ENCODE data around the gene SERP2. TPM values are rescaled to one million over a fixed set of nuclear protein-coding genes. Genes with fewer than 3 reads are reported as not detected.

Gene SERP2
- total and polyA plus RNA-seq, 10 of the 15 experiments (the other 5 are each of a cell fraction or from before 2014, with no cell fraction given): not detected

DNA sequence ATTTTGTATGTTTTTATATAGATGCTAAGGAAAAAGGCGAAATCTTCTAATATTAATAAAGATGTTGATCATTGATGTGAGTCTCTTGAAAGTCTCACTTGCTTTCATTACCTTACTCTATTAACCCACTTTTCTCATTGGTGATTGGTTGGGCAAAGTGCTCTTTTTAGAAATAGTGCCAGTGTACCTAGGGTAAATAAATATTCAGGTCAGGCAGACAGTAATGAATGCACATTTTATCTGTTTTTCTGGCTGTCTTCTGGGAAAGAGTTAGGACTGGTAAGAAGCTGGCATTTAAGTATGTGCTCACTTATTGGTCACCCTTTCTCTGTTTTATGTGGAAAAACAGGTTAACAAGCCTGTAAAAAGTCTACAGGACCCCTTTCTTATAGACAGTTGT lies 11.2 kb downstream of the SERP2 start (continued):
- TF ChIP-seq ZNF622 (IDR thresholded peaks at IDR 0.05) (no peak), GATAD2B (conservative IDR thresholded peaks at IDR 0.05; ENCODE audit: low read depth) (no peak), MTA3 (IDR thresholded peaks at IDR 0.05; ENCODE audit: borderline replicate concordance, low read length) (no peak), CREM (IDR thresholded peaks at IDR 0.05; ENCODE audit: low read depth) (no peak), SIX5 (IDR thresholded peaks at IDR 0.05; ENCODE audit: low read depth, low read length, severe bottlenecking) (no peak), NR2C2 (IDR thresholded peaks at IDR 0.05; ENCODE audit: borderline replicate concordance, control insufficient read depth, insufficient read length, low read depth) (no peak)
- TF ChIP-seq, protein P1, sequence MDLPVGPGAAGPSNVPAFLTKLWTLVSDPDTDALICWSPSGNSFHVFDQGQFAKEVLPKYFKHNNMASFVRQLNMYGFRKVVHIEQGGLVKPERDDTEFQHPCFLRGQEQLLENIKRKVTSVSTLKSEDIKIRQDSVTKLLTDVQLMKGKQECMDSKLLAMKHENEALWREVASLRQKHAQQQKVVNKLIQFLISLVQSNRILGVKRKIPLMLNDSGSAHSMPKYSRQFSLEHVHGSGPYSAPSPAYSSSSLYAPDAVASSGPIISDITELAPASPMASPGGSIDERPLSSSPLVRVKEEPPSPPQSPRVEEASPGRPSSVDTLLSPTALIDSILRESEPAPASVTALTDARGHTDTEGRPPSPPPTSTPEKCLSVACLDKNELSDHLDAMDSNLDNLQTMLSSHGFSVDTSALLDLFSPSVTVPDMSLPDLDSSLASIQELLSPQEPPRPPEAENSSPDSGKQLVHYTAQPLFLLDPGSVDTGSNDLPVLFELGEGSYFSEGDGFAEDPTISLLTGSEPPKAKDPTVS (IDR thresholded peaks at IDR 0.05; ENCODE audit: low read depth, low read length): no peak
- TF ChIP-seq, protein P2, sequence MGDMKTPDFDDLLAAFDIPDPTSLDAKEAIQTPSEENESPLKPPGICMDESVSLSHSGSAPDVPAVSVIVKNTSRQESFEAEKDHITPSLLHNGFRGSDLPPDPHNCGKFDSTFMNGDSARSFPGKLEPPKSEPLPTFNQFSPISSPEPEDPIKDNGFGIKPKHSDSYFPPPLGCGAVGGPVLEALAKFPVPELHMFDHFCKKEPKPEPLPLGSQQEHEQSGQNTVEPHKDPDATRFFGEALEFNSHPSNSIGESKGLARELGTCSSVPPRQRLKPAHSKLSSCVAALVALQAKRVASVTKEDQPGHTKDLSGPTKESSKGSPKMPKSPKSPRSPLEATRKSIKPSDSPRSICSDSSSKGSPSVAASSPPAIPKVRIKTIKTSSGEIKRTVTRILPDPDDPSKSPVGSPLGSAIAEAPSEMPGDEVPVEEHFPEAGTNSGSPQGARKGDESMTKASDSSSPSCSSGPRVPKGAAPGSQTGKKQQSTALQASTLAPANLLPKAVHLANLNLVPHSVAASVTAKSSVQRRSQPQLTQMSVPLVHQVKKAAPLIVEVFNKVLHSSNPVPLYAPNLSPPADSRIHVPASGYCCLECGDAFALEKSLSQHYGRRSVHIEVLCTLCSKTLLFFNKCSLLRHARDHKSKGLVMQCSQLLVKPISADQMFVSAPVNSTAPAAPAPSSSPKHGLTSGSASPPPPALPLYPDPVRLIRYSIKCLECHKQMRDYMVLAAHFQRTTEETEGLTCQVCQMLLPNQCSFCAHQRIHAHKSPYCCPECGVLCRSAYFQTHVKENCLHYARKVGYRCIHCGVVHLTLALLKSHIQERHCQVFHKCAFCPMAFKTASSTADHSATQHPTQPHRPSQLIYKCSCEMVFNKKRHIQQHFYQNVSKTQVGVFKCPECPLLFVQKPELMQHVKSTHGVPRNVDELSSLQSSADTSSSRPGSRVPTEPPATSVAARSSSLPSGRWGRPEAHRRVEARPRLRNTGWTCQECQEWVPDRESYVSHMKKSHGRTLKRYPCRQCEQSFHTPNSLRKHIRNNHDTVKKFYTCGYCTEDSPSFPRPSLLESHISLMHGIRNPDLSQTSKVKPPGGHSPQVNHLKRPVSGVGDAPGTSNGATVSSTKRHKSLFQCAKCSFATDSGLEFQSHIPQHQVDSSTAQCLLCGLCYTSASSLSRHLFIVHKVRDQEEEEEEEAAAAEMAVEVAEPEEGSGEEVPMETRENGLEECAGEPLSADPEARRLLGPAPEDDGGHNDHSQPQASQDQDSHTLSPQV (IDR thresholded peaks at IDR 0.05): no peak

DNA sequence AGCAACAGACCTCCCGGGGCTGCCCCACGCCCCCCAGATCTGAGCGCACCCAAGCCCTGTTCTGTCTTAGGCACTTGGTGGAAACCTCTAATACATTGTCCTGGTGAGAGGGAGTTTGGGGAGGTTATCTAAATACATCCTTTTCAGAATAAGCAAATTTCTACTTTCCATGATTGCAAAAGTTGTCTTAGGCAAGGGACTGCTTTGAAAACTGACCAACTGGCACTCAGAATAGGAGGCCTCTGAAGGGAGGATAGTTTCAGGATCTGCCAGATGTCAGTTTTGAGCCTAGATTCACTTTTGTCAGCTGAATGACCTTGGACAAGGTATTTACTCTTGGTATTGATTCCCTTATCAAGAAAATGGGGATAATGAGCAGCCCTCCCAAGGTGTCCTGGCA lies 11.8 kb downstream of the SERP2 start:
- CTCF ChIA-PET: no interaction called here
- no peak for DNase-seq (ENCODE audit: low read depth, low spot score)
- FAIRE-seq: no peak
- SMC1A ChIA-PET (ENCODE audit: uncharacterized antibody, unreplicated experiment): no interaction called here
- Histone ChIP-seq H3K4me2 (ENCODE audit: control insufficient read depth, insufficient read depth) (no peak overlapping the region), H3K4me1 (ENCODE audit: control insufficient read depth, insufficient read depth, low read length) (no peaks in the 10 kb centered on the region), H3K79me2 (ENCODE audit: control insufficient read depth, insufficient read depth, low read length) (no peaks in the 10 kb centered on the region), H3K27ac (ENCODE audit: control insufficient read depth, insufficient read depth) (no peak overlapping the region), H3K9me3 (replicated peaks; ENCODE audit: control insufficient read depth, insufficient read depth, low read length) (no peaks in the 10 kb centered on the region), H2AFZ (ENCODE audit: control insufficient read depth, low read depth, low read length) (no peak overlapping the region), H3K9ac (ENCODE audit: control insufficient read depth, insufficient read depth, low read length) (no peak overlapping the region), H3K4me3 (no peak overlapping the region), H3K36me3 (ENCODE audit: control insufficient read depth in 2 of 2, insufficient read depth in 2 of 2, low read length in 1 of 2) (no peaks in the 10 kb centered on the region), H4K20me1 (ENCODE audit: control insufficient read depth, insufficient read depth) (no peaks in the 10 kb centered on the region), H3K27me3 (replicated peaks in 1 of 2; ENCODE audit: control insufficient read depth in 2 of 2, insufficient read depth in 2 of 2, low read length in 1 of 2) (peaks cover 1 to 4% of the 10 kb centered on the region in 2 experiments; a peak in 3 of 4 replicates)
- ATAC-seq: no peak
- POLR2A ChIA-PET: no interaction called here
- in situ Hi-C loops (cut with MboI) (no loop called here), intact Hi-C loops (cut with micrococcal nuclease; ENCODE audit: unreplicated experiment) (no loop called here)
- RAD21 ChIA-PET (ENCODE audit: unreplicated experiment): no interaction called here
- TF ChIP-seq SMC3 (IDR thresholded peaks at IDR 0.05; ENCODE audit: borderline replicate concordance, low read length): no peak
- no peak for TF ChIP-seq NR2C2 (IDR thresholded peaks at IDR 0.05; ENCODE audit: borderline replicate concordance, control insufficient read depth, insufficient read length, low read depth)
- no peak for TF ChIP-seq SP1 (IDR thresholded peaks at IDR 0.05; ENCODE audit: low read depth, low read length)
- no peak for TF ChIP-seq SREBF1 (IDR thresholded peaks at IDR 0.05; ENCODE audit: low read length)
- no peak for TF ChIP-seq EED (IDR thresholded peaks at IDR 0.05; ENCODE audit: low read depth)
- no peak for TF ChIP-seq BMI1 (IDR thresholded peaks at IDR 0.05; ENCODE audit: borderline replicate concordance)
- TF ChIP-seq LARP7 (IDR thresholded peaks at IDR 0.05): no peak
- TF ChIP-seq POU2F2 (IDR thresholded peaks at IDR 0.05; ENCODE audit: borderline replicate concordance, low read depth, low read length): no peak
- TF ChIP-seq CEBPB (IDR thresholded peaks at IDR 0.05; ENCODE audit: borderline replicate concordance in 1 of 2, low read depth in 2 of 2, low read length in 2 of 2): no peak
- TF ChIP-seq SIN3A (IDR thresholded peaks at IDR 0.05; ENCODE audit: low read depth, low read length): no peak
- TF ChIP-seq YBX1 (IDR thresholded peaks at IDR 0.05): no peak
- WGBS (ENCODE audit: insufficient coverage, insufficient replicate concordance, low lambda C conversion rate, missing lambda C conversion rate): 58% methylated on average over 3 of the region's 3 CpGs
- no TSS peak for BruUV-seq (replicated peaks)

Data from GM12878 (cell line).